Stimulated activated CD8-positive, alpha-beta memory T cell treated with anti-CD3 and anti-CD28 coated beads, Interleukin-4, amount 100 ng/mL, for 48 hours (primary cell): Measurements from ENCODE around the gene NAV2.
"Not testable (repeated sequence)": the region's sequence is repeated elsewhere in the genome, so short reads cannot be mapped to it uniquely, and the experiment has no call there.

ENCODE experiments used
- DNase-seq: peaks from one replicate; pipeline ENCODE4 v3.0.0-alpha.2; 2020

Gene NAV2

GRCh38 chr11:20110908-20111669, 398.5 kb downstream of the NAV2 start:
- peak; percentile 68 for DNase-seq

GRCh38 chr11:20111871-20112270, 399.2 kb downstream of the NAV2 start:
- no peak for DNase-seq

GRCh38 chr11:20112291-20113148, 399.9 kb downstream of the NAV2 start:
- DNase-seq: no peak

GRCh38 chr11:20113149-20113438, 400.5 kb downstream of the NAV2 start:
- DNase-seq: no peak

GRCh38 chr11:20114588-20114987, 402.0 kb downstream of the NAV2 start:
- DNase-seq: no peak

- DNase-seq: no peak
These were observed 404.2 kb downstream of the NAV2 start for GRCh38 chr11:20116825-20117224.

- DNase-seq: no peak
These were observed 404.7 kb downstream of the NAV2 start for GRCh38 chr11:20117291-20117690.

GRCh38 chr11:20118209-20118608, 405.6 kb downstream of the NAV2 start:
- no peak for DNase-seq

- DNase-seq: no peak
These were observed 406.7 kb downstream of the NAV2 start for GRCh38 chr11:20119315-20119714.

- no peak for DNase-seq
These were observed 407.7 kb downstream of the NAV2 start for GRCh38 chr11:20120134-20120925.

- DNase-seq: no peak
These were observed 409.5 kb downstream of the NAV2 start for GRCh38 chr11:20122131-20122530.

GRCh38 chr11:20125927-20126326, 413.3 kb downstream of the NAV2 start:
- DNase-seq: no peak

- DNase-seq: no peak
These were observed 414.1 kb downstream of the NAV2 start for GRCh38 chr11:20126724-20127123.

GRCh38 chr11:20127671-20128527, 415.3 kb downstream of the NAV2 start:
- peak; percentile 88 for DNase-seq

GRCh38 chr11:20128528-20128825, 415.8 kb downstream of the NAV2 start:
- not testable (repeated sequence) for DNase-seq

GRCh38 chr11:20129665-20130064, 417.0 kb downstream of the NAV2 start:
- no peak for DNase-seq

- DNase-seq: peak; percentile 73
These were observed 419.4 kb downstream of the NAV2 start for GRCh38 chr11:20131788-20132666.

- no peak for DNase-seq
These were observed 420.0 kb downstream of the NAV2 start for GRCh38 chr11:20132667-20133039.

GRCh38 chr11:20134991-20135736, 422.5 kb downstream of the NAV2 start:
- no peak for DNase-seq

- no peak for DNase-seq
These were observed 425.0 kb downstream of the NAV2 start for GRCh38 chr11:20137637-20138036.

- no peak for DNase-seq
These were observed 426.1 kb downstream of the NAV2 start for GRCh38 chr11:20138707-20139106.
